ENCODE measurements around the gene ERBB2.
A peak's percentile ranks its signal among the peaks of the same experiment; 100 is the strongest.
"Not testable (repeated sequence)": the region's sequence is repeated elsewhere in the genome, so short reads cannot be mapped to it uniquely, and the experiment has no call there.

The ERBB2 gene

DNA sequence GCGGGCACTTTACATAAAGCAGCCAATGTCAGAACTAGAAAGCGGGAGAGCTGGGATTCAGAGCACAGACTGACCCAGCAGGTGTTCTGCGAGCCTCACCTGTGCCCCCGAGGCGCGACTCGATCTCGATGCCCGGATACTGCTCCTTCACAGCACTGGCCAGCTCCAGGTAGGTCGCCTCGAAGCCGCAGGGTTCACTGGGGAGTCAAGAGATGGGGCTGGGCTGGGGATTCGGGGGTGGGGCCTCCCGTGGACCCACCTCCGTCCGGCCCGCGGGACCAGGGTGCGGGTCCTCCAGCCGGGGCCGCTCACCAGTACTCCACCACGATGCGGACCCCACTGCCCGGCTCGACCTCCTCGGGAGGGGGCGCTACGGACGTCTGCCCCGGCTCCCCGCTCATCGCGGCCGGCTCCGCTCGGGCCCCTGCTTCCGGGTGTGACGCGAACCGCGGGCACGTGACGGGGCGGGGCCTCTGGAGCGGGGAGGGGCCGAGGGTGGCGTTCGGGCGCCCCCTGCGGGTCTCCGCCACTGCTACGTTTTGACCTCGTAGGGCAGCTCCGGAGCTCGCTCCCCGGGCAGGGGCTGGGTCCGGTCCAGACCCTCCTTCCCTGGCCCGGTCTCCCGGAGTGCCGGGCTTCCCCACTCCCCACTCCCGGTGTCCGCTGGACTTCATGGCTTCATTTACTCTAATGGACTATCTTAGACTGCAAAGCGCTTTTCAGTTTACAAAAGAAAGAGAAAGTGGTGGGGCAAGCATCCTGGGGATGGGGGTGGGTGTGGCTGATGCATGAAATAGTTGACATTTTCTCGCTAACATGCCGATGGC, 30.4 kb downstream of the ERBB2 start, which contains the start of gene MIEN1:
TSS of gene MIEN1 (minus strand) at position 438 of the 827 bp plus-strand sequence. CDS start at position 401, 37 bp downstream.
- DNase-seq = peak in 1 of 2 experiments; percentile 44

DNA sequence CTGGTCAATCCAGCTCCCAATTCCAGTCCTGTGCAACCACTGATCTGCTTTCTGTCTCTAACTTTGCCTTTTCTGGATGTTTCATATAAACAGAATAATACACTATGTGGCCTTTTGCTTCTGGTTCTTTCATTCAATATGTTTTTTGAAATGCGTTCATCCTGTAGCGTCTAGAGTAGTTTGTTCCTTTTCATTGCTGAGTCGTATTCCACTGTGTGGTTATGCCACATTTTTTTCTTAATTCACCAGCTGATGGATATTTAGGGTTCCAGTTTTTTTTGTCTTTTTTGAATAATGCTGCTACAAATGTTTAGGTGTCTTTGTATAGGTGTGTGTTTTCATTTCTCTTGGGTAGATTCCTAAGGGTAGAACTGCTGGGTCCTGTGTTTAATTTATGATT, 32.7 kb downstream of the ERBB2 start:
- DNase-seq = no peak

DNA sequence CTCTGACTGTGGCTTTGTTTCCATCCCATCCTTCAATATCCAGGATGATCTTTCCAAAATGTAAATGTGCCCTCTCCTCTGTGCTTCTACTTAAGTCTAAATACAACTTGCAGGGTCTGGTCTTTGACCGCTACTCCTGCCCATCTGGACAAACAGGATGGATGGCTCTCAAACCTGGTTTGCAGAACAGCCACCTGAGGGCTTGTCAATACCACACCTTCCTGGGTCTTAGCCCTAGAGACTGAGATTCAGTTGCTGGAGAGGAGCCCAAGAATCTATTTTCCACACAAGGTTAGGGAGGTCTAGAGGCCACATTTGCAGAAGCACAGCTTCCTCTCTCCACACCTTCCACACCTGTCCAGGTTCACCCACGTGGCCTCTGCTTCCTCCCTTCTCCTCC, 36.0 kb downstream of the ERBB2 start:
- DNase-seq = no peak

DNA sequence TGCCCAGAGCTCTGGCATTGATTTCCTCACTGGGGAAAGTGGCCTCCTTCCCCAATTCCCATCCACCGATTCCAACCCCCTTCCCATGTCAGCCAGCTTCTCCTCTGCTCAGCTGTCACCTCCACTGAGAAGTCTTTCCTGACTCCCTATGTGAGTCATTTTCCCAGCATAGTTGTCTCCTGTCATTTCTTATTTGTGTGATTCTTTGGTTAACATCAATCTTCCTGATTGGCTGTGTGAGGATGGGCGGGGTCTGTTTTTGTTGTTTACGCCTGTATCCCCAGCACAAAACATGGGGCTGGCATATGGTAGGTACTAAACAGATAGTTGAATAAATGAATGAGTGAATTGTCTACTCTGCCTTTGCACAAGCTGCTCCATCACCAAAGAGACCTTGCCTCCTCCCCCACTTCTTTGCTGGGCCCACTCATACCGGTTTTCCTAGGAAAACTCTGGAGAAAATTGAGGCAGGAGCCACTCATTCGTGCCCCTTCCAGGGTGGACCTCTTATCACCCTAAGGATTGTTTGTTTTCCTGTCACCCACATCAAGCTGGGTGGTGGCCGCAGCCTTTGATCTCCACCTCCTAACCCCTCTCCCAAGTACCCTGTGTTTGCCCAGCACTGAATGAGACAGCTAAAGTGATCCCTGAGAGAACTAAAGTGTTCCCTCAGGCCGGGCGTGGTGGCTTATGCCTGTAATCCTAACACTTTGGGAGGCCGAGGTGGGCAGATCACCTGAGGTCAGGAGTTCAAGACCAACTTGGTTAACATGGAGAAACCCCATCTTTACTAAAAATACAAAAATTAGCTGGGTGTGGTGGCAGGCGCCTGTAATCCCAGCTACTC, 36.7 kb downstream of the ERBB2 start:
- no peak for DNase-seq

DNA sequence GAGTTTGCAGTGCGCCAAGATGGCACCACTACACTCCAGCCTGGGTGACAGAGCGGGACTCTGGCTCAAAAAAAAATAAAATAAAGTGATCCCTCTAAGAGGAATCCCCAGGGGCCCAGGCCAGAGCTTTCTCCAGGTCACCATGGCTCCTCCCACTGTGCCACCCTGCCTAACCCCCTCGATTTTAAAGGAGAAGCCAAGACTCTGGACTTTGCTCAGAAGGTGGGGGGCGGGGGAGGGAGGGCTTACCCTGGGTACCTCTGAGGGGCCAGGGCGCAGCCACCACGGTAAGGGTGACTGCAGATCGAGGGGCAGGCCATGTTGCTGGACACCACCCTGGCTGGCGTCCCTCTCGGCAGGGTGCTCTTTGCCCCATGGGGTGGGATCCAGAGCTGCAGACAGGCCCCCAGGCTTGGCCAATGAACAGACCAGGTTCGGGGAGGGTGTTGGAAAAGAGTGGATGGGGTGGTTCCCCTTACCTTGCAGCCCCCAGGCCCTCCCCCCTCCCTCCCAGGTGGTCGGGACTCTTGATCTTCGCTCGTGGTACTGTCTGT, 37.4 kb downstream of the ERBB2 start:
- DNase-seq = no peak

DNA sequence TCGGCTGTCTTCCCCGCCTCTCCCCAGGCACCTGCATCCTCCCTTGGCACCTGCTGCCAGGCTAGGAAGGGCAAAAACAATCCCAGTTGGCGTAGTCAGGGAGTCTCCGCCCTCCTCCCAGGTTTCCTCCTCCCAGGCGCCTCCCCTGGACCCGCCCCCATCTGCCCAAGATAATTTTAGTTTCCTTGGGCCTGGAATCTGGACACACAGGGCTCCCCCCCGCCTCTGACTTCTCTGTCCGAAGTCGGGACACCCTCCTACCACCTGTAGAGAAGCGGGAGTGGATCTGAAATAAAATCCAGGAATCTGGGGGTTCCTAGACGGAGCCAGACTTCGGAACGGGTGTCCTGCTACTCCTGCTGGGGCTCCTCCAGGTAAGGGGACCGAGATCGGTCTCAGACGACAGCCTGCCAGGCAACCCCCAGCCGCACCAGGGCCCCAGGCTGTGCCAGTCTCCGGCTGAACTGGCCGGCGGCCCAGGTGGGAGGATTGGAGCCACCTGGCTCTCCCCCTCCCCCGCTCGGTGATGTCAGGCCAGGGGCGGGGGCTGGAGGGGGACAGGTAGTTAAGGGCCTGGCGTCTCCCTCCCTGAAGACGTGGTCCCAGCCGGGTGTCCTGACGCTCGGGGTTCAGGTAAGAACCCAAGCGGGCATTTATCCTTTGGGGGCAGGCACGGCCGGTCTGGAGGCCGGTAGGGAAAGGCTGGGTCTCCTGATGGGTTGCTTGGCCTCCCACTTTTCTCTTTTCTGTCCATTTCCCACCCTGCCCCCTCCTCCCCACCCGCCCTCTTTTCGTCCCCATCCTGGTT, 38.1 kb downstream of the ERBB2 start, which contains the start of gene GRB7:
TSS of gene GRB7 (plus strand) at position 179 of the 808 bp plus-strand sequence. CDS start 4,364 bp downstream, outside the sequence.
- peak in 1 of 2 experiments; percentile 67 for DNase-seq

DNA sequence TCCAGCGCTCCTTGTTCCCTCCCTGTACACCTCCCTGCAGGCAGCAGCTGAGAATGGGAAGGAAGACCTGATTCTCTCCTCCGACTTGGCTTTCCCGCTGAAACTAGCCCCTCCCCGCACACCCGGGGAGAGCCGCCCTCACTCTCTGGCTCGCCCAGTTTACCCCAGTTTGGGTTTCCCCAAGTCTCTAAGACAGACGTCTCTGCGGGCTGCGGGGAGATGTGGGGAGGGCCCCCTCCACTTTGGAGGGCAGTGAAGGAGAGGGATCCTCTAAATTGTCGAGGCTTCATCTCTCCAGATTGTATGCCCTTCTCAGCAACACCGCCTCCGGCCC, 38.7 kb downstream of the ERBB2 start:
- peak in 1 of 2 experiments; percentile 35 for DNase-seq

DNA sequence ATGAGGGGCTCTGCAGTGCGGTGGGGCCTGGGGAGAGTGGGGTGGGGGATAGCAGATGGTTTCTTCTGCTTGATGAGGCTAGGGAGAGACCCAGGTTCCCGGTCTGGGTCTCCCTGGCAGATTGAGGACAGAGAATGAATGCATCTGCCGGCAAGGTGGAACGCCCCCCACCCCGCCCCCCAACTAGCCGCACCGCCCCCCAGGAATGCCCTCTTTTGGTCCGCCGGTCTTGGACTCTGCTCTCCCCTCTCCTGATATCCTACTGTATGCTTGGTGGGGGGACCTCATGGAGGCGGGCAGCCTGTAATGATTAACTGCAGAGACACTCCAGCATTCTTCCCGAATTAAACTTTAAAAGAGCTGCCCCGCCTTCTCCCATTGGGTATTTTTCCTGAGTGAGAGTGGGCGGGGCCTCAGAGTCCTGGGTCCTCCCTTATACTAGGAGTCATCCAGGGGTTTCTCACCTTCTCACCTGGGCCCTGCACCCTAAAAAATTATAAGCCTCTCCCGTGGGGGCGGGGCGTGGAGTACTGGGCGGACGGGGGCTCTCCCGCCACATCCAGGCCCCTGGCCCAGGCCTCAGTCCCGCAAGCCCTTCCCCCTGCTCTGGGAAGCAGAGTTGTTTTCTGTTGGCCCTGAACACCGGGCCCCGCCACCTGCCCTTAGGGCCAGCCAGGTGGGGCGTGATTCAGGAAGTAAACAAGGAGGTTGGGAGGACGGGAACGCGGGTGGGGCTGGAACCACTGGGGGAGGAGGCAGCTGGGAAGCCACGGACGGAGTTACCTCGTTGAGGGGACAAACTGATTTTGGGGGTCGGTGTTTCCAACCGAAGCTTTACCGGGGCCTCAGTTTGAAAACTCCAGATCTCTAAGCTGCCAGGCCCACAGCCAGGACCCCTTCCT, 39.4 kb downstream of the ERBB2 start:
- no peak for DNase-seq

DNA sequence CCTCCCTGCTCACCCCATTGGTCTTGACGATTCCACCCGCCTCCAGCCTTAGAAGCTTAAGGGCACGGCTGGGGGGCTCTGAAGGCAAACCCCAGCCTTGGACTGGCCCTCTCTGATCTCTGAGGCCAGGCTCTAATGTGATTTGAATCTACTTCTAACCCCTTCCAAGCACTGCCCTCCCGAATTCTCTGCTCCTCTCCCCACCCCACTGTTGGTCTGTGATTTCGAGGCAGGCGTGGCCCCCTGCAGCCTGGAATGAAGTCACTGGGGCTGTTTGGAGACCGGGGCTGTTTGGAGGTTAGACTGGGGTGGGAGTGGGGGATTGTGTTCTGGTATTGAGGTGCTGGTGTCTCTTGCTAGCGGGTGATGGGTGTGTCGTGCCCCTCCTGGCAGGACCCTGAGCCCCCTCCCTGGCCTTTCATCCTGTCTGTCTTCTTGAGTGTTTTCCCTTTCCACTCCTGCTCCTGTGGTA, 40.1 kb downstream of the ERBB2 start:
- DNase-seq = no peak

DNA sequence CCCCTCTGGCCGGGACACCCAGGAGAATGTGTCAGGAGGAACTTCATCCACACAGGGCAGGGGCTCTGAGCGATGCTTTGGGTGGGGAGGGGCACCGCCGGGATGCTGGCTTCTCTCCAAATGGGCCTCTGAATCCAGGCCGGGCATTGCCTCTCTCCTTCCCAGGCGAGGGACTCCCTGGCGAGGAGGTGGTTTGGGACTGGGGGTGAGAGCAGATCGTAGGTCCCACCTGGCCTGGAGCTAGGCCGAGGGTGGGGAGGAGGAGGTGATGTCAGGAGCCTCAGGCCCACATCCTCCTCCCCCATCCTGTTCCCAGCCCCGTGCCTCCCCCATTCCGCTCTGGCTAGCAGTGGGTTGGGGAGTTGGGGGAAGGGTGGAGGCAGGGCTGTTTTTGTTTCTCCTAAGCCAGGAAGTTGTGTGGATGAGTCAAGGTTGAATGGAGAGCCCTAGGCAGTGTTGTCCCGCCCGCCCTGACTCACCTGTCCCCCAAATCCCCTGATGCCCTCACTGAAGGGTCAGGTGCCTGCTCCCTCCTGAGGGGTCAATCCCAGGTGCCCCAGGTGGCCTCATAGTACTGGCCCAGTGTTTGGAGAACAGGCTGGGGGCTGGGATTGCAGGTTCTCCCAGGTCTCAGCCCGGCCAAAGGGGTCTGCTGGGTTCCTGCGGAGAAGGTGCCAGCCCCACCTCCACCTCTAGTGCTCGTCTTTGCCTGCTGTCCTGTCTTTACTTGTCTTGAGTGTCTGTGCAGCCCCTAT, 40.7 kb downstream of the ERBB2 start:
- DNase-seq = no peak

DNA sequence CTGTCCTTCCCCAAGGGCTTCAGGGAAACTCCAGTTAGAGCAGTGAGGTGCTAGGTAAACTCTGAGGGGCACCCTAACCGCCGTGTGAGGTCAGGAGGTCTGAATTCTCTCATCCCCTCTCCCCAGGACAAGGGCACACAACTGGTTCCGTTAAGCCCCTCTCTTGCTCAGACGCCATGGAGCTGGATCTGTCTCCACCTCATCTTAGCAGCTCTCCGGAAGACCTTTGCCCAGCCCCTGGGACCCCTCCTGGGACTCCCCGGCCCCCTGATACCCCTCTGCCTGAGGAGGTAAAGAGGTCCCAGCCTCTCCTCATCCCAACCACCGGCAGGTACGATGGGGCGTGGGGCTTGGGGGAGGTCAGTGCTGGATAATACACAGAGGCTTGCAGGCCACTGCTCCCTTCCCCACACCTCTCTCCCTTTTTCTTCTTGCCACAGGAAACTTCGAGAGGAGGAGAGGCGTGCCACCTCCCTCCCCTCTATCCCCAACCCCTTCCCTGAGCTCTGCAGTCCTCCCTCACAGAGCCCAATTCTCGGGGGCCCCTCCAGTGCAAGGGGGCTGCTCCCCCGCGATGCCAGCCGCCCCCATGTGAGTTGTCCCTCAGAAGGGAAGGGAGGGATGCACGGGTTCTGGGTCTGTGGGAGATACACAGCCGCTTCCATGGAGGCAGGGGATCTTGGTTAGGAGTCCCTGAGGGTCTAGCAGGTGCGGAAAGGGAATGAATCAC, 42.4 kb downstream of the ERBB2 start:
- DNase-seq = no peak

DNA sequence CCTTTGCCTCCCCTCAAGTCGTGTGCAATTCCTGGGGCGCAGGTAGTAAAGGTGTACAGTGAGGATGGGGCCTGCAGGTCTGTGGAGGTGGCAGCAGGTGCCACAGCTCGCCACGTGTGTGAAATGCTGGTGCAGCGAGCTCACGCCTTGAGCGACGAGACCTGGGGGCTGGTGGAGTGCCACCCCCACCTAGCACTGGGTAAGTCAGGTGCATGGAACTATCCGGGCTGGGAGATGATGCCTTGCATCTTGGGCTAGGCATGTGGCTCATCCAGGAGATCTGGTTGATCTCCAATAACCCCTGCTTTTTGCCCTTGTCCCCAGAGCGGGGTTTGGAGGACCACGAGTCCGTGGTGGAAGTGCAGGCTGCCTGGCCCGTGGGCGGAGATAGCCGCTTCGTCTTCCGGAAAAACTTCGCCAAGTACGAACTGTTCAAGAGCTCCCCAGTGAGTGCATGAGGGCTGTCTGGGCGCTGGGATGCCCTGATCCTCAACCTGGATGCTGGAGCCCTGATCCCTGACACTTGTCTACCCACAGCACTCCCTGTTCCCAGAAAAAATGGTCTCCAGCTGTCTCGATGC, 43.1 kb downstream of the ERBB2 start:
- no peak for DNase-seq

DNA sequence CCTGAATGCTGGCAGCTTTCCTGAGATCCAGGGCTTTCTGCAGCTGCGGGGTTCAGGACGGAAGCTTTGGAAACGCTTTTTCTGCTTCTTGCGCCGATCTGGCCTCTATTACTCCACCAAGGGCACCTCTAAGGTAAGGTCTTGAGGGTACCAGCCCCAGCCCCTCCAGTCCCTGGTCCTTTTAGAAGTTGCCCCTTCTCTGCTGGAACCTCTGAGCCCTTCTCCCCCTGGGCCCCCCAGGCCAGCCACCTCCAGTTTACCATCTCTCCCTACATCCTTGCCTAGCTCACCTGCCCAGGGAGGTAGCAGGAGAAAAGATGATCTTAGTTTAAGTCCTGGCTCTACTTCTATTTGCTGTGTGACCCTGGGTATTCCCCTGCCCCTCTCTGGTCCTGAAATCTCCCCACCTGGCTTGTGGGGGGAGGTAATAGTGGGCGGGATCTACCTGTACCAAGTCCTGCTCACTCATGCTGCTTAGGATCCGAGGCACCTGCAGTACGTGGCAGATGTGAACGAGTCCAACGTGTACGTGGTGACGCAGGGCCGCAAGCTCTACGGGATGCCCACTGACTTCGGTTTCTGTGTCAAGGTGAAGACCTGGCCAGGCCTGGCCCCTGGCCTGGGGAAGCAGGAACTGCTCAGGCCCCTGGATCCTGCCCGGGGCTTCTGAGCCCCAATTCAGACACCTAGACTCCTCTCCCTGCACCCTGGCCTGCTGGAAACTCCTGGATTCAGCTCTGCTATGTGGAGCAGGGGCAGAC, 44.4 kb downstream of the ERBB2 start:
- no peak for DNase-seq

DNA sequence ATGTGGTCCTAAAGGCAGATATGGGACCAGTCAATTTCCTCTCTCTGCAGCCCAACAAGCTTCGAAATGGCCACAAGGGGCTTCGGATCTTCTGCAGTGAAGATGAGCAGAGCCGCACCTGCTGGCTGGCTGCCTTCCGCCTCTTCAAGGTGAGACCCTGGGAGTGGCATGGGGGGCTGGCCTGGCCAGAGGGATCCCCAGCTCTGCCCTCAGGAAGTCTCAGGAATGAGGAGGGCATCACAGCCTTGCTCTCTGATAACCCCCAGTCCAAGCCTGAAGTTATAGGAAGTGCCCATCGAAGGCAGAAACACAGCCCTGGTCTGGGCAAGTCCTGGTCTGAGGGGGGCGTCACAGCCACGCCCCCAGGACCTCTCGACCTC, 45.0 kb downstream of the ERBB2 start:
- no peak for DNase-seq

DNA sequence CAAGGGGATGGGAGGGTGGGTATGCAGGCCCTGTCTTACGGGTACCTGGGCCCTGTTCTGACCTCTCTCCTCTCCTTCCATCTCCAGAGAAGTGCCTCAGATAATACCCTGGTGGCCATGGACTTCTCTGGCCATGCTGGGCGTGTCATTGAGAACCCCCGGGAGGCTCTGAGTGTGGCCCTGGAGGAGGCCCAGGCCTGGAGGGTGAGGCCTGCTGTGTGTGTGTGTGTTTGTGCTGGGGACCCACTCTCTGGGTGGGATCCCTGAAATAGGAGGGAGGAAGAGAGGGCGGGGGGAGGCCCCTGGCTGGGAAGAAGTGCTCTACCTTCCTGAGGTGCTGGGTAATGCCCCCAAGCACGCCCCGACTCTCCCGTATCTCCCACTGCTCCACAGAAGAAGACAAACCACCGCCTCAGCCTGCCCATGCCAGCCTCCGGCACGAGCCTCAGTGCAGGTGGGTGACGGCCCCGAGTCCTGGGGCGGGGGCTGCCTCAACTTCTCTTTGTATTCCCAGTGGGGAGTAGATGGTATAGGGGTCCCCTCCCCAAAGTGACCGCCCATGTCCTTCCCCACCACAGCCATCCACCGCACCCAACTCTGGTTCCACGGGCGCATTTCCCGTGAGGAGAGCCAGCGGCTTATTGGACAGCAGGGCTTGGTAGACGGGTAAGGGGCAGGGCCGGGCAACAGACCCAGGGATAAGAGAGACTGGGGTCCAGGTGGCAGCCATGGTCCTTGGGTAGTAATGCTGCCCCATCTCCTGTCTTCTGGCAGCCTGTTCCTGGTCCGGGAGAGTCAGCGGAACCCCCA, 45.7 kb downstream of the ERBB2 start:
- DNase-seq = no peak

DNA sequence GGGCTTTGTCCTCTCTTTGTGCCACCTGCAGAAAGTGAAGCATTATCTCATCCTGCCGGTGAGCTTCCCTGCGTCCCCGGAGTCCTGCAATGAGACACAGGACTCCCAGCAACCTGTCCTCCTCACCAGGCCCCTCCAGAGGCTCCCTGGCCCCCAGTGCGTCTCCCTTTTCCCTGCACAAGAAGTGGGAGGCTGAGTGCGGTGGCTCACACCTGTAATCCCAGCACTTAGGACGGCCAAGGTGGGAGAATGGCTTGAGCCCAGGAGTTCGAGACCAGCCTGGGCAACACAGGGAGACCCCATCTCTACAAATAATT, 46.2 kb downstream of the ERBB2 start:
- no peak for DNase-seq

DNA sequence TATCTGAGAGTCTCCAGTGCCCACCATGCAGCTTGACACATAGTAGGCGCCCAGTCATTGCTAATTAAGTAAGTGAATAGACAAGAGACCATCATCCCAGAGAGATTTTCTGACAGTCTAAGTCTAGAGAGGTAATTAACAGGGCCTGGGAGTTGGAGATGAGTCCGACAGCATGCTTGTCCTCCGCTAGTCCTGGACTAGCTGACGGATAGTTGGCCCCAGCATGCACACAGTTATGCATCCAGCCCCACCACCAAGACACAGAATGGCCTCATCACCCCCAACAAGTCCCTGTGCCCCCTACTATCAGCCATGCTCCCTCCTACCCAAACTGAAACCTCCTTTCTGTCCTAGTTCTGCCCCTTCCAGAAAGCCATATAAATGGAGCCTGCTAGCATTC, 47.9 kb downstream of the ERBB2 start:
- DNase-seq = no peak

DNA sequence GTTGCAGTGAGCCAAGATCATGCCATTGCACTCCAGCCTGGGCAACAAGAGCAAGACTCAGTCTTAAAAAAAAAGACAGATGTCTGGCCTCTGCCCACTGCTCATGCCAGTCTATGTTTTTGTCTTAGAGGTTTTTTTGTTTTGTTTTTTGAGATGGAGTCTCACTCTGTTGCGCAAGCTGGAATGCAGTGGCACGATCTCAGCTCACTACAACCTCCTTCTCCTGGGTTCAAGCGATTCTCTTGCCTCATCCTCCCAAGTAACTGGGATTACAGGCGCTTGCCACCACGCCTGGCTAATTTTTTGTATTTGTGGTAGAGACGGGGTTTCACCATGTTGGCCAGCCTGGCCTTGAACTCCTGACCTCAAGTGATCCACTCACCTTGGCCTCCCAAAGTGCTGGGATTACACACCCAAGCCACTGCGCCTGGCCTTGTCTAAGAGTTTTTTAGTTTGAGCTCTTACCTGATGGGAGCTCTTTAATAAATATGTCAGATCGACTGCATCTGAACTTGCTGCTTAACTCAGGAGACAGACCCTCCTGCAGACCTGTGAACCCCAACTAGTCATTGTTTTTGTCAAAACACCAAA, 48.7 kb downstream of the ERBB2 start:
- not testable (repeated sequence) for DNase-seq
